ENCODE data around the gene SLCO4C1.

- TF ChIP-seq SP2 (tag by site-specific recombination; IDR thresholded peaks at IDR 0.05) = no peak
- TF ChIP-seq PATZ1 (tag by site-specific recombination; IDR thresholded peaks at IDR 0.05) = no peak
- TF ChIP-seq ZNF274 (IDR thresholded peaks at IDR 0.05; ENCODE audit: low read length) = no peak
- no peak for TF ChIP-seq ZNF274 (tag by site-specific recombination; IDR thresholded peaks at IDR 0.05; ENCODE audit: borderline replicate concordance)
- TF ChIP-seq ZNF146 (tag by site-specific recombination; IDR thresholded peaks at IDR 0.05) = no peak
Measured at GRCh38 chr5:102313912-102314311, 17.8 kb upstream of the SLCO4C1 start.

All from HEK293 (cell line).